ENCODE results near the gene SCTR. TPM values are rescaled to one million over a fixed set of nuclear protein-coding genes. Genes with fewer than 3 reads are reported as not detected.

Gene SCTR
- total and polyA plus RNA-seq, 12 donors, result 0.33 to 8.3 (median 0.46) TPM; not detected in 5

GRCh38 chr2:119488245-119489214 is 35.8 kb downstream of the SCTR start:
- no peak for TF ChIP-seq CTCF (IDR thresholded peaks at IDR 0.05)
- TF ChIP-seq POLR2A (IDR thresholded peaks at IDR 0.05), result no peak
- no peaks in the 10 kb centered on the region for H3K9me3 ChIP-seq (replicated peaks in 1 of 3)
- H3K4me3 ChIP-seq, result no peak overlapping the region
- peak in 1 of 7 donors; percentile 12 for DNase-seq
- no peaks in the 10 kb centered on the region for H3K27me3 ChIP-seq
- peaks cover 12 to 32% of the 10 kb centered on the region in 2 donors for H3K4me1 ChIP-seq (replicated peaks in 1 of 2)
- intact Hi-C loops (cut with DNase I), result no loop called here
- 92 to 96% (median 96%) methylated on average over 23 to 24 of the region's 24 CpGs for WGBS, 4 donors
- H3K27ac ChIP-seq, result no peak overlapping the region
- no peaks in the 10 kb centered on the region for H3K36me3 ChIP-seq (replicated peaks in 1 of 2)

- WGBS, 4 donors, result 22 to 36% (median 27%) methylated on average over 9 of the region's 9 CpGs
- Histone ChIP-seq H3K4me1 (replicated peaks in 1 of 2) (peaks cover 12 to 32% of the 10 kb centered on the region in 2 donors), H3K4me3 (no peak overlapping the region), H3K36me3 (replicated peaks in 1 of 2) (no peaks in the 10 kb centered on the region), H3K27ac (peak overlapping the region in 1 of 5 donors; percentile 38), H3K9me3 (replicated peaks in 1 of 3) (no peaks in the 10 kb centered on the region), H3K27me3 (no peaks in the 10 kb centered on the region)
- peak in 2 of 7 donors; percentile 18 to 49 for DNase-seq
- intact Hi-C loops (cut with DNase I), result no loop called here
- TF ChIP-seq POLR2A (IDR thresholded peaks at IDR 0.05), result no peak
- no peak for TF ChIP-seq CTCF (IDR thresholded peaks at IDR 0.05)
These were observed 36.6 kb downstream of the SCTR start for GRCh38 chr2:119487434-119488244.

GRCh38 chr2:119486886-119487285 is 37.4 kb downstream of the SCTR start:
- no peak overlapping the region for H3K4me3 ChIP-seq
- H3K27ac ChIP-seq, result peak overlapping the region in 2 of 5 donors; percentile 43 to 61
- 36 to 48% (median 44%) methylated on average over 6 to 7 of the region's 7 CpGs for WGBS, 4 donors
- DNase-seq, result peak in 1 of 7 donors; percentile 15
- H3K27me3 ChIP-seq, result no peaks in the 10 kb centered on the region
- no peaks in the 10 kb centered on the region for H3K9me3 ChIP-seq (replicated peaks in 1 of 3)
- peaks cover 12 to 32% of the 10 kb centered on the region in 2 donors for H3K4me1 ChIP-seq (replicated peaks in 1 of 2)
- TF ChIP-seq CTCF (IDR thresholded peaks at IDR 0.05) (no peak), POLR2A (IDR thresholded peaks at IDR 0.05) (peak in 1 of 2 donors; percentile 6)
- H3K36me3 ChIP-seq (replicated peaks in 1 of 2), result no peaks in the 10 kb centered on the region
- intact Hi-C loops (cut with DNase I), result no loop called here

All from adrenal gland (tissue), 12 donors.